Stimulated activated CD8-positive, alpha-beta memory T cell treated with anti-CD3 and anti-CD28 coated beads, Interleukin-2, amount 100 ng/mL, for 48 hours (primary cell): ENCODE measurements around the gene TBCD.
"Not testable (repeated sequence)": the region's sequence is repeated elsewhere in the genome, so short reads cannot be mapped to it uniquely, and the experiment has no call there.

ENCODE experiments used
- DNase-seq, 2 donors: peaks; one replicate each; pipeline ENCODE4 v3.0.0-alpha.2; 2020; ENCODE audit warnings: low read depth in 2 of 2

The TBCD gene

GRCh38 chr17:82729479-82730260 lies 22.2 kb upstream of the TBCD start:
- no peak for DNase-seq

DNA sequence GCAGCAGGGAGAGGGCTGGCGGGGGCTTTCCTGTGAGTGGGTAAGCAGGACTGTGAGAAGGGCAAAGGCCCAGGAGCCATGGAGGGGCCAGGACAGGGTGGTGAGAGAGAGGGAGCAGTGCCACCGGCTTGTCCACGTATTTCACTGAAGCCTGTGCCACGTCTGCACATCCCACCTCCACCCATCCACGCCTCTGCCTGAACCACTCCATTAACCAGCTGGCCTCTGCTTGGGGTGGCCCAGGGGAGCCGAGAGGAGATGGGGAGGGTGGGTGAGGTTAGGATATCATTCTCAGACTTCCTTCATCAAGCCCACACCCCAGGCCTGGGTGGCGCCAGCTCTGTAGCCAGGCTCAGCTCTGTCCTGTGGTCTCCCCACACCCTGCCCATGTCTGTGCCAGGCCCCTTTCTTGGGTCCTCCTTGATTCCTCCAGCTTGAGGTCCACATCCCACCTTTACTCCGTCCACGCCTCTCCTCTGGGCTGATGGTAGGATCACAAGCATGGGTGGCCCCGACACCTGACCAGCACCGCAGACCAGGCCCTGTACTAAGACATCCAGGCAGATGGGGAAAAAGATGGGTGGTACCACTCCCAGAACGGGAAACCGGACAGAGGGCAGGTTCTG lies 19.6 kb upstream of the TBCD start:
- no peak for DNase-seq

DNA sequence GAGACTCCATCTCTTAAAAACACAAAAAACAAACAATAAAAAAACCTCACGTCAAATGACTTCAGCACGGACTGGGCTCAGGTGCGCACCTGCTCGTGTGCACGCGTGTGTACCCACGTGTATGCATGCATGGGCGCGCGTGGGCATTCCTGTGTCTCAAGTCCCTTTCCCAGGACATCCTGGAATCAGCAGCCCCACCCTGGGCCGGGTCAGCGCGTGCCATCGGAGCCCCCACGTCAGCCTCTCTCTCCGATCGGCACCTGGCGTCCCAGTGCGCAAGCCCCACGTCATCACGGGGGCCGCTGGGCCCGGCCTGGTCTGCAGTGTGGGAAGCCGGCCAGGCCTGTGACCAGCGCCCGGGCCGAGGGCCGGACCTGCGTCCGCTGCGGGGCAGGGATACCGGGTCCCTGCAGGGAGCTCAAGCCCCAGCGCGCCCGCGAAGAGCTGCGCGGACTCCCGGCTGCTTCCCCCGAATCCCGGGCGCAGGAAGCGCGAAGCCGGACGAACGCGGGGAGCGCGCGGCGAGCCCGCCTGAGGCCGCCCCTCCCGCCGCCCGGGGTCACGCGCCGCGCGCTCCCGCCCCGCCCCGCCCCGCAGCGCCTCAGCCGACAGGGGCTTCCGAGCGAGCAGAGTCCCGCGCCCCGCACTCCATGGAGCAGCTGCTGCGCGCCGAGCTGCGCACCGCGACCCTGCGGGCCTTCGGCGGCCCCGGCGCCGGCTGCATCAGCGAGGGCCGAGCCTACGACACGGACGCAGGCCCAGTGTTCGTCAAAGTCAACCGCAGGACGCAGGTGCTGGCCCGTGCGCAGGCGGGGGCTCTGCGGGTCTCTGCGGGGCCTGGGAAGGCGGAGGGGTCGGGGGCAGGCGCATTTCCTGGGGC lies 16.6 kb upstream of the TBCD start, which contains the start of gene FN3K:
FN3K (plus strand) TSS at position 629 of the 880 bp plus-strand sequence; CDS start at position 651, 22 bp downstream.
- DNase-seq, result peak in 1 of 2 donors; percentile 12

DNA sequence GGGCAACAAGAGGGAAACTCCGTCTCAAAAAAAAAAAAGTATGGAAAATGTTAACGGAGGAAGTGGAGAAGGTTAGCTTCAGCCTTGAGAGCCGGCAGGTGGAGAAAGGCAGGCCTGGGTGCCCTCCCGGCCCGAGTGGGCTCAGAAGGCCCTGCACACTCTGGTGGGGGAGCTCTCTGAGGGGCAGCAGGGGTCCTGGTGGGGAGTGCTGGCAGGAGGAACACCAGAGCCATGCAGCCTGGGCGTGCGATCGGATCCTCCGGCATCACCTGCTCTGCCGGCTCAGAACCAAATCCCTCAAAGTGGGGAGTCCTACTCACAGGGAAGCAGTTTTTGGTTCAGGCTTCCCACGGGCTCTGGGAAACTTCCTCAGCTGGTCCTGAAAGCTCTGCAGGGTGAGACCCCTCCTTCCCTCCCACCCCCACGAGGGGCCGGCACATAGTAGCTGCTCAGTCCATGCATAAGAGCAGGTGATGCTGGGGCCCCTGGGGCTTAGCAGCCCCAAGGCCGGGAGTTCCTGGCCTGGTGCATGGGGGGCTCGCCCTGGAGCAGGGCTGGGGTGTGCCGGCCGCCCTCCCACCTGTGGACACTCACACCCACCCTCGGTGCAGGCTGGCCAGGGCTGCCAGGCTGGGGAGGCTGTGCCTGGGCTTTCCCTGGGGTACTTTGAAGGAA lies 15.2 kb upstream of the TBCD start:
- DNase-seq, result no peak

GRCh38 chr17:82737967-82738877 lies 13.6 kb upstream of the TBCD start:
- no peak for DNase-seq

DNA sequence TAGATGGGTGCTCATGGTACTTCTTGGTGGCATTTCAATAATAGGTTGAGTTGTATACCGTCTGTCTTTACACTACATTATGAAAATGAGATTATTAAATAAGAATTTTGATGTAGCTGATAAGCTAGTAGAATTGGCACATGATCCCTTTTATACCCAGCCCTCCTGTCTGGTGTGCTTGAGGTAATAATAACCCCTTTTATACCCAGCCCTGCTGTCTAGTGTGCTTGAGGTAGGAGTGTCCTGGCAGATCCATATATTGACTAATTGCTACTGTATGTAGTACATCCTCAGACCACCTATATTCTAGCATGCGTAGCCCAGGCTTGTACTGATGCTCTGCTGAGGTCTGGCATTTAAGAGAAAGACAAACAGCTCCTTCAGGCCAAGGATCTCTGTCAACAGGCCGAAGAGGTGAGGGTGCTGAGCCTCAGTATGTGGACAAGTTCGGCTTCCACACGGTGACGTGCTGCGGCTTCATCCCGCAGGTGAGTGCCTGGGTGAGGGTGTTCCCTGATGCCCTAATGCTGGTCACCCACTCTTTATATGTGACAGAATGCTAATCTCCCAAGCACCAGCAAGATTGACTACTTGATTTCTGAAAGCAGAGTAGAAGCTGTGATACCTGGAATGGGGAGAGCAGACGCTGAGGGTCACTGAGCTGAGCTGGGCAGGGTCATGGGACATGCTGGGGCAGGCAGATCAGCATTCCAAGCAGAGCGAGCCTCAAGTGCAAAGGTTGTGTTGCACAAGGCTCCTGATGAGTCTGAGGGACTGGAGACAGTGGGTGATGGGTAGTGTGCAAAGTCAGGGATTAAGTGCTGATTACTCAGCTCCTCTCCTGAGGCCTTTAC lies 10.7 kb upstream of the TBCD start:
- no peak for DNase-seq

GRCh38 chr17:82743344-82744219 lies 8.3 kb upstream of the TBCD start:
- no peak for DNase-seq

- DNase-seq, result not testable (repeated sequence)
Observed at GRCh38 chr17:82744736-82745135, 7.1 kb upstream of the TBCD start.

- no peak for DNase-seq
Observed at GRCh38 chr17:82745524-82745923, 6.3 kb upstream of the TBCD start.

DNA sequence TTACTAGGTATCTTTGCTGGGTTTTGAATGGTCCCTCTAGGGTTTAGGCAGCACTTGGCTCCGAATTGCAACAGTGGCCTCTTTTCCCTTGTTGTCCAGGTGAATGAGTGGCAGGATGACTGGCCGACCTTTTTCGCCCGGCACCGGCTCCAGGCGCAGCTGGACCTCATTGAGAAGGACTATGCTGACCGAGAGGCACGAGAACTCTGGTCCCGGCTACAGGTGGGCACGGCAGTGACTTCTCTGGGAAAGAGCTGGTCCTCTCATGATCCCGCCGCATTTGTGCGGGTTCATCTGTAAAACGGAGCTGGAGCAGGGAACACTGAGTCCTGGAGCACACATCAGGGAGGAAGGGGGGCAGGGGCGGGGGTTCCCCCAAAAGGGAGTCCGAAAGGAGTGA lies 3.1 kb upstream of the TBCD start:
- DNase-seq, result no peak

GRCh38 chr17:82750241-82750908 lies 1.5 kb upstream of the TBCD start:
- DNase-seq, result no peak

DNA sequence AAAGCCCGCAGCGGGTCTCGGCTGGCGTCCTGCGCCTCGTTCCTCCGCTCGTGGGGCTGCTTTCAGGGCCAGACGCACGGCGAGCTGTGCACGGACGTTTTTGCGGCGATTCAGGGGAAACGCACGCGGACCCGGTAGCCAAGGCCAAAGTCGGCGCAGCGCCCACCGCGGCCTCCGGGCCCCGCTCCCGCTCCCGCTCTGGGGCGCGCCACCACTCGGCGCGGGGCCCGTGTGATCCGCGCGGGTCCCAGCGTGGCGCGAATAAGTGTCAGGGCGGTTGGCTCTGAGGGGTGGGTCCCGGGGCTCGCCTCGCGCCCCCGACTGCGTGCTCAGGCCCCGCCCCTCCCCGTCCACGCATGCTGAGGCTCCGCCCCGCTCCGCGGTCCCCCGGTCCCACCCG lies 694 bp upstream of the TBCD start:
- DNase-seq, result no peak

- peak; percentile 17 to 35 for DNase-seq
Observed at GRCh38 chr17:82752371-82753200, 721 bp downstream of the TBCD start.

DNA sequence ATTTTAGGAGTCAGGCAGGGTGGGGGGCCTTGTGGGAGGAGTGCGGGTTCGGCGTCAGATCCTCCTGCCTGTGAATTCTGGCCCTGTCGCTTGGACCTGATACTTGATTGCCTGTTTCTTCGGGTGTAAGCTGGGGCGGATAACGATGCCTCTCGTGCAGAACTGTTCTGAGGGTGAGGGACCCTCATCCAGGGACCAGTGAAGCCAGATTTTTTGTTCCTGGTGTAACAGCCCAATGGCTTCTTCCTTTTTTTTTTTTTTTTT lies 1.3 kb downstream of the TBCD start:
- no peak for DNase-seq

DNA sequence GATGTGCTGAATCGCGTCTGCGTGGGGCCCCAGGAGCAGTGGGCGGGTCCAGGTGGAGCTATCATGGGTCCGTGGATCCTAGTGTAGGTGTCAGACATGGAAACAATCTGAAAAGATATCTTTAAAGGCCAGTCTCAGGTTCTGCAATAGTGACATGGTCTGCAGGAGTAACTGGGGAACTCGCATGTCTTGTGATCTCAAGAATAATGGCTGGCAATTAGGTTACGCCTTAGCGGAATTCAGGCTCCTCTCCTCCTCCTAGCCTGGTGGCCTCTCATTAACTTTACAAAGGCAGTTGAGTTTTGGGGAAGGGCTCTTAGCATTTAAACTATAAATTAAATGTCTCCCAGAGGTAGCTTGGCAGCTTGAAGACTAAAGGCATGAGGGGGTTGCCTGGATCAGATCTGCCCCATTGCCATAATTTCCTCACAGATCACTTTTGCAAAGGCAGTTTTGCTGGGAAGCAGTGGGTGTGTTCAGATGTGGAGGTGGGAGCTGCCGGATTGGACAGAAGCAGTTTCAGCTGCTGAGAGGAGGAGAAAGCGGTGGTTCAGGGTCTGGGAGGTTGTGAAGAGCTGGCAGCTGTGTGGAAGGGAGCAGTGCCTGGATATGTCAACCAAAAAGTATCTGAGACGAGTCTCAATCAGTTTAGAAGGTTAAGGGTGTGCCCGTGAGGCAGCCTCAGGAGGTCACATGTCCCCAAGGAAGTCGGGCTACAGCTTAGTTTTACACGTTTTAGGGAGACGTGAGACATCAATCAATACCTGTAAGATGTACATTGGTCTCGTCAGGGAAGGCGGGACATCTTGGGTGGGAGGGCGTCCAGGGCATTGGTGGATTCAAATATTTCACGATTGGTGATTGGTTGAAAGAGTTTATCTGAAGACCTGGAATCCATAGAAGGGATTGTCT lies 2.7 kb downstream of the TBCD start:
- no peak for DNase-seq

- DNase-seq, result no peak
Observed at GRCh38 chr17:82756166-82756565, 4.3 kb downstream of the TBCD start.

- DNase-seq, result no peak
Observed at GRCh38 chr17:82765371-82765770, 13.5 kb downstream of the TBCD start.
